Measurements from ENCODE around the gene SOX13.

The SOX13 gene

DNA sequence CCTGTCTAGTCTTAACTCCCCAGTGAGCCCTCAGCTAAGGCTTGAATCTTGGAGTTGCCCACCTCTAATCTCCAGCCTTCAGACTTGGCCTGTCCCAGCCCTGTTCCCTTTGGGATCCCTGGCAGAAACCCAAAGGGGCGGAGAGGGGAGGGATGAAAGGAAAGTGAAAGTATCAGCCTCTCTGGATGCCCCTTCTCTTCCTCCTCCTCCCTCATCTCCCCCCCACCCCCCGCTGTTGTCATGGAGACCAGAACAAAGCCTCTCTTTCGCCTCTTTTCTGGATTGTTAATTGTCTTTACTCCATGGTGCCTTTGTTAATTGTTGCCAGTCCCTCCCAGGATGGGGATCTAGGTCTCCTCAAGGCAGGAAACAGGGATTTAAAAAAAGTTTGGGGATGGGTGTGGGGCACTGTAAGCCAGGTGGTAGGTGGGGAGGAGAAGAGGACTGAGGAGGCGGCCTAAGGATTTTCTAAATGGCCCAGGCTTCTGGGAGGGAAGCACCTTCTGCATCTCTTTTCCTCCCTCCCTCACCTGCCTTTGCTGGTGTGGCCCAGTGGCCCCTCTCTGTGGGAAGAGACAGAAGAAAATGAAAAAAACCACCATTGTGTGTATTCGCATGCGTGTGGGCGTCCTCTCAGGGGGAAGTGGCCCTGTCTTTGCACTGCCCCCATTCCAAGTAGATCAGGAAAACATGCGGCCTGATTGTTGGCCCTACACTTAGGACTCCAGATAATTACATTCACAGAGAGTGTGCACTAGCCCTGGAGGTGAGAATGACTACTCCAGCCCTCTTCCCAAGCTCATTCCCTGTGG, 7.5 kb upstream of the SOX13 start:
- DNase-seq (ENCODE audit: low read depth) = no peak

DNA sequence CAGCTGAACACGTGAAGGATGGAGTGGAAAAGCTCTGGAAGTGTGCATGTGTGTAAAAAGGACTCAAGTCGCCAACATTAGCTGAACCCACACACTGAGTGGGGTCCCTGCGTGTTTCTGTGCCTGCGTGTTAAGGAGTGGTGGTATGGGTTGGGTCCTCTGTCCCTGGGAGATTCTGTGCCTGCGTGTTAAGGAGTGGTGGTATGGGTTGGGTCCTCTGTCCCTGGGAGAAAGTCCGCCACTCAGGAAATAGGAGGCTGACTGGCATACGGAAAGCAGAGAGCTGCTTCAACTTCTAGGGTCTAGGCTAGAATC, 7.0 kb upstream of the SOX13 start:
- no peak for DNase-seq (ENCODE audit: low read depth)

DNA sequence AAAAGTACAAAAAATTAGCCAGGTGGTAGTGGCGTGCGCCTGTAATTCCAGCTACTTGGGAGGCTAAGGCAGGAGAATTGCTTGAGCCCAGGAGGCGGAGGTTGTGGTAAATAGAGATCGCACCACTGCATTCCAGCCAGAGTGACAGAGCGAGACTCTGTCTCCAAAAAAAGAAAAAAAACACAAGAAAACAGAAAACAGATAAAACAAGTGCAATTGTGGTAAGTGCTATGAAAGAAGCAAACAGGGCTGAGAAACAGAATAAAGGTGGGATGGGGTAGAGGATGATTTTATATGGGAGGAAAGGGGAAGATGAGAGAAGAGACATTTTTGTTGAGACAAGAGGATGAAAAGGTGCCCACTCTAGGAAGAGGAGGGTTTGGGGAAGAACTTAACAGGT, 5.0 kb upstream of the SOX13 start:
- DNase-seq (ENCODE audit: low read depth) = no peak

DNA sequence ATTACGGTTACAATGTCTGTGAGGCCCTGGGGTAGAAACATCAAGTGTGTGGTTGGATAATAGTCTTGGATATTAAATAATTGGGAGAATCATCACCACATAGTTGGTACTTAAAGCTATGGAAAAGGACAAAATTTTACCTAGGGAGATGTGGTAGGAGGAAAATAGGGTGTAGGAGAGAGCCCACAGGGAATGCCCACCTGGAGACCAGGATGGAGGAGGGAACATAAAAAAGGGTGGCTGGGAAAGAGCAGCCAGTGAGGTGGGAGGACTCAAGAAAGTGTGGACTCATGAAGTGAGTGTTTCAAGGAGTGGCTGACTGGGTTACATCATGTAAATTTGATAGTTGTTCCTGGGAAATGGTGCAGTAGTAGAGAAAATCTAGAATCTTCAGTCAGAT, 3.0 kb upstream of the SOX13 start:
- DNase-seq (ENCODE audit: low read depth) = no peak

- no peak for DNase-seq (ENCODE audit: low read depth)
These were observed 2.0 kb upstream of the SOX13 start for GRCh38 chr1:204070895-204071294.

GRCh38 chr1:204073837-204074273, 940 bp downstream of the SOX13 start:
- peak; percentile 37 for DNase-seq (ENCODE audit: low read depth)

GRCh38 chr1:204074274-204075138, 1.6 kb downstream of the SOX13 start:
- peak; percentile 78 for DNase-seq (ENCODE audit: low read depth)

- peak; percentile 57 for DNase-seq (ENCODE audit: low read depth)
These were observed 2.2 kb downstream of the SOX13 start for GRCh38 chr1:204075139-204075521.

GRCh38 chr1:204075890-204076846, 3.3 kb downstream of the SOX13 start:
- no peak for DNase-seq (ENCODE audit: low read depth)

- peak; percentile 61 for DNase-seq (ENCODE audit: low read depth)
These were observed 4.0 kb downstream of the SOX13 start for GRCh38 chr1:204076891-204077290.

GRCh38 chr1:204077979-204078696, 5.2 kb downstream of the SOX13 start:
- DNase-seq (ENCODE audit: low read depth) = no peak

- DNase-seq (ENCODE audit: low read depth) = peak; percentile 40
These were observed 6.7 kb downstream of the SOX13 start for GRCh38 chr1:204079608-204079999.

- peak; percentile 94 for DNase-seq (ENCODE audit: low read depth)
These were observed 7.4 kb downstream of the SOX13 start for GRCh38 chr1:204080163-204080903.

GRCh38 chr1:204081164-204081790, 8.4 kb downstream of the SOX13 start:
- DNase-seq (ENCODE audit: low read depth) = peak; percentile 78

DNA sequence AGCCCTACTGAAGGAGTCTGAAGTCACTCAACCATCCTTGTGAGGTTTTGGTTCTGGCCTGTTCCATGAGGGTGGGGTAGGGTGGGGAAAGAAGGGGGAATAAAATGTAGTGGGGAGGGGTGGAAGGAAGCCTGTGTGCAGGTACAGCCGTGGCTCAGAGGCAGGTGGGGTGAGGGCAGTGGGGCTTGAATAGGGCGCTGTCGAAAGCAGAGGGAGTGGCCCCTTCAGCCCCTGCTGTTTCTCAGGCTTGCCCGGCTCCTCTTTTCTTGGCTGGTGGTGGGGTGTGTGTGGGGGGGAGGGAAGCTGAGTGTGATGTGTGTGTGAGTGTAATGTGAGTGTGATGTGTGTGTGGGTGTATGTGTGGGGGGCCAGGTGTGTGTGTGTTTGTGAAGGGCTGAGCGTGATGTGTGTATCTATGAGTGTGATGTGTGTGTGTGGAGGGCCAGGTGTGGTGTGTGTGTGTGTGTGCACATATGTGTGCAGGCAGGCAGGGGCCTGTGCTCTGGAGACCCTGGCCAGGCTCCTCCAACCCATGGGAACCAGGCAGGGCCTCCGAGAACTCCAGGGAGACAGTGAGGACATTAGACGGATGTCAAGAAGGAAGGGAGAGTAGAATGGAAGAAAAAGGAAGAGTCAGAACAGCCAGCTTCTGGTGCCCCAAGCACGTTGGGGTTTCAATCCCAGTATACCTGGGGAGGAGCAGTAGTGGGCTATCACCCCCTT, 9.0 kb downstream of the SOX13 start:
- no peak for DNase-seq (ENCODE audit: low read depth)

GRCh38 chr1:204083491-204083890, 10.6 kb downstream of the SOX13 start:
- DNase-seq (ENCODE audit: low read depth) = no peak

- DNase-seq (ENCODE audit: low read depth) = no peak
These were observed 11.4 kb downstream of the SOX13 start for GRCh38 chr1:204084247-204084772.

- no peak for DNase-seq (ENCODE audit: low read depth)
These were observed 13.0 kb downstream of the SOX13 start for GRCh38 chr1:204085876-204086275.

DNA sequence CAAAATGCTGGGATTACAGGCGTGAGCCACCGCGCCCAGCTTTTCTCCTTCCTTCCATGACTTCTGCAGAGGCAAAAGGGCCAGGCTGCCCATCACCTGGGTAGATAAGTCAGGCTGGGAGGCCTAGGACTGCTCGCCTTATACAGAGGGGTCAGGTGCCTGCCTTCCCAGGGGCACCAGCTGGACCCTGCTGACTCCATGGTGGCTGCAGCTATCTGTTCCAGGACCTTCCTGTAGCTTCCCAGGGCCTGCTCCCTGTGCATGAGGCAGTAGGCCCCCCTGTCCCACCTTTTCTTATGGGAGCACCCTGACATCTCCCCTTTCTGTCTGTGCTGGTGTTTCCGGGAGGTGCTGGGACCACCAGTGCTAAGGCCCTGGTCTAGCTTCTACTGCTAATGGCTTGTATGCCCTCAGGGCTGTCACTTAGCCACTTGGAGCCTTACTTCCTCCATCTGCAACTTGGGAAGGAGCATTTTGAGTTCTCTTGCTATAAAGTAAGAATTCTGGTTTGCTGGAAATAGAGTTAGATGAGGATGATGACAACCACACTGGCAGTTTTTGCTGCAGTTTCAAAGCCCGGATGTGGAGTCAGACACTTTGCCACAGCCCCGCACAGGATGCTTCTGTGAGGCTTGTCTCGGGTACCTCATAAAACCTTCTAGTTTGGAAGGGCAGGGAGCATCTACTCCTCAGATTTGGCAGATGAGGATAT, 14.4 kb downstream of the SOX13 start:
- DNase-seq (ENCODE audit: low read depth) = no peak

Data from amniotic epithelial cell (primary cell).